Stimulated activated CD8-positive, alpha-beta memory T cell treated with anti-CD3 and anti-CD28 coated beads, Interleukin-4, amount 100 ng/mL, for 24 hours (primary cell): ENCODE results near the gene TRIM27.
"Not testable (repeated sequence)": the region's sequence is repeated elsewhere in the genome, so short reads cannot be mapped to it uniquely, and the experiment has no call there.

Experiments
- DNase-seq: peaks from one replicate; pipeline ENCODE4 v3.0.0-alpha.2; 2020; ENCODE audit warnings: low read depth

The TRIM27 gene

DNA sequence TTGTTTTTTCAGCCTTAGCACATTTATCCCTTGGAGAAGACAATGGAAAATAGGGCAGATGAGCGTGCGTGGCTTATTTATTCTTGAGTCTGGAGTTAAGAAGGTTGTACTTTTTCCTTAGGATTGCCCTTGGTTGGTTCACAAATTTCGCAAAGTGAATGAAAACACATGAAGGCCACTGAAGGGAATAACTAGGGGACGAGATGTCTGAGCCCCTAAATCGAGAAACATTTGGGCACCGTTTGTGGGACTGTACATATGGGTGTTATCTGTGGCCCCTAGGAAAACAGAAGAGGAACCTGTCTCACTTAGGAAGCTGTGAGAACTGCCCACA, 19.4 kb upstream of the TRIM27 start:
- no peak for DNase-seq

- DNase-seq: no peak
These were observed 18.1 kb upstream of the TRIM27 start for GRCh38 chr6:28941684-28942448.

- DNase-seq: peak; percentile 55
These were observed 17.3 kb upstream of the TRIM27 start for GRCh38 chr6:28940858-28941683.

GRCh38 chr6:28940294-28940857, 16.6 kb upstream of the TRIM27 start:
- no peak for DNase-seq

GRCh38 chr6:28933069-28933468, 9.3 kb upstream of the TRIM27 start:
- no peak for DNase-seq

DNA sequence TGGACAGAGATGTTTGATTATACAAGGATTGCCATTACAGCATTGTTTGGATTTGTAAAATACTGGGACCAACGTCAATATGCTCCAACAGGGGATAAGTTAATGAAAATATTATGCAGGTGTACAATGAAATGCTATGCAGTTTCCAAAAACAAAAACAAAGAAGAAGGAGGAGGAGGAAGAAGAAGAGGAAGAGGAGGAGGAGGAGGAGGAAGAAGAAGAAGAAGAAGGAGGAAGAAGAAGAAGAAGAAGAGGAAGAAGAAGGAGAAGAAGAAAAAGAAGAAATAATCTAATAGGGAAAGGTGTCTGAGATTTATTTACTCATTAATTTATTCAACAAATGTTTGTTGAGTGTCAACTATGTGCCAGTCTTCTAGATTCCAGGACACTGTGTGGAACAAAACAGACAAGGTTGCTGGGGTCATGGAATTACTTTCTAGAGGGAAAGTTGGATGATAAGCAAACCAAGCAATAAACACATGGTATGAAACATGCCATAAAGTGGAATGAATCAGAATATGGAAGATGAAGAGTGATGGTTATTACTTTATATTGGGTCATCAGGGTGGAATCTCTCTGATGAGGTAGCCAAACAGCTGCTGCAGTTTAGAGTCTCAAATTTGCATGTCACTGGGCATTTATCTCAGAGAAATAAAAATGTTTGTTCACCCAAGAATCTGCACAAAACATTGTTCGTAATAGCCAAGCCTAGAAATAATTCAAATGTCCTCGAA, 6.3 kb upstream of the TRIM27 start:
- DNase-seq: no peak

DNA sequence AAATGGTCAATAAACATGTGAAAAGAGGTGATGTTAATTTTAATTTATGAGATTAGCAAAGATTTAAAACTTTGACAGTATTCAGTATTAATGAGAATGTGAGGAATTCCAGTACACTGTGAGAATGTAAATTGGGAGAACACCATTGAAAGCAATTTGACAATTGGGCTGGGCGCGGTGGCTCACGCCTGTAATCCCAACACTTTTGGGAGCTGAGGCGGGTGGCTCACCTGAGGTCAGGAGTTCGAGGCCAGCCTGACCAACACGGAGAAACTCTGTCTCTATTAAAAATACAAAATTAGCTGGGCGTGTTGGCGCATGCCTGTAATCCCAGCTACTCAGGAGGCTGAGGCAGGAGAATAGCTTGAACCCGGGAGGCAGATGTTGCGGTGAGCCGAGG, 5.6 kb upstream of the TRIM27 start:
- not testable (repeated sequence) for DNase-seq

DNA sequence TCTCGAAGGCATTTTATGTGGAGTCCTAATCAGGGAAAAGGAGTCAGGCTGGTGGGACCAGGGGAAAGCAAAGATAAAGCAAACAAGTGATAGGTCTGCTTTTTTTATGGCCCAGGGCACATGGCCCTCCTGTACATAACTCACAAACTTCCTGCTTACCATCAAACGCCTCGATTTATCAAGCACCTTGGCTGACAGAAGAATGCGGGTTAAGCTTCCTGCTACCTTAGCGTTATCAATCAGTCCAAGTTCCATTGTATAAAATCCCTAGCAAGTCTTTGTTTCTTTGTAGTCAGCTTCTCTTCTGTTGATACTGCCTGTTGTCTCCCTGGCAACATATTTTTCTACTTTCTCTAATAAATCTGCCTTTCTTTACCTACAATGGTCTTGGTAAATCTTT, 4.1 kb upstream of the TRIM27 start:
- DNase-seq: no peak

GRCh38 chr6:28922821-28923317, 916 bp downstream of the TRIM27 start:
- peak; percentile 34 for DNase-seq

- no peak for DNase-seq
These were observed 1.6 kb downstream of the TRIM27 start for GRCh38 chr6:28922004-28922820.

GRCh38 chr6:28920281-28920680, 3.5 kb downstream of the TRIM27 start:
- DNase-seq: no peak

DNA sequence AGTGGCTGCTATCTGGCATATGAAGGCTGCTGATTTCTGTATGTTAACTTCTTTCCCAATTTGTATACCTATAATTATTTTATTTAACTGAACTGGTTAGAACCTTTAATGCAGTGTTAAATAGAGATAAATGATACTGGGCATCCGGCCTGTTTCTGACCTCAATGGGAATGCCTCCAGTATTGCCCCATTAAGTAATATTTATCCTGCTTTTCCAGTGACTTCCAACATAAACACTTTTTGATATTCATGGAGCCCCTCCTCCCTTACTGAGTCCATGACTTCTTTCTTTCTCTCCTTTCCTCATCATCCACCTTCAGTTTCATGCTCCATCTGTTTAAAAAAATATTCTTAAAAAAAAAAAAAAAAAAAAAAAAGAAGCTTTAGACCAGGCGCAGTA, 8.8 kb downstream of the TRIM27 start:
- no peak for DNase-seq

DNA sequence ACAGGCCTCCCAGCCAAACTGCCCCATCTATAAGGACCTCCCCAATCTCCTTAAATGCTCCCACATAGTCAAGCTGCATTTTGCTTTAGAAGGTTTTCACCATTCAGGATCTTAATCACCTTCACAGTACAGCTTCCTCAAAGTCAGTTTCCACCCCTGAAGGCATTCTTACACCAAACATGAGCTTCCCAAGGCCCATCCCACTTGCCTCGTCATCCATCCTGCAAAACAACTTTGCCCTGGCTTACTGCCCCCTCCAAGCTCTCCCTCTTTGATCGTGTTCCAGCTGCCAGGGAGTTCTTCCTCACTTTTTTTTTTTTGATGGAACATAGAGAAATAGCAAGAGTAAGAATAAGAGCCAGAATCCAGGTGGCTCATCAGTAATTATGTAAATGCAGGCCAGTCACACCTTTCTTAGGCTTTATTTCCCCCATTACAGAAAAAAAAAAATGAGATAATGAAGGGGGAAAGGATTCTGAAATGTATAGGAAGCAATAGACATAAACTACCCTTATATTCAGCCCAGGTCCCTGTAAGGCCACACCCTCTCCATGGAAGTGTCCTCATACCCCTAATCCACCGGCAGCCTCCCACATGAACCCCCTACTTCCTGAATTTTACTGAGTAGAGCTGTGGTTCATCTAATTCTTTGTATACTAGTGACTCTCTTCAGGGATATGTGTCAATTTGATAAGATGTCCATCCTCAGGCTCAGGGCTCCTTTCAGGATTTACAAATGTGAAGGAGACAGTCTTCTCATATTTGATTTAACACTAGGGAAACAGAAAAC, 12.7 kb downstream of the TRIM27 start:
- DNase-seq: no peak

DNA sequence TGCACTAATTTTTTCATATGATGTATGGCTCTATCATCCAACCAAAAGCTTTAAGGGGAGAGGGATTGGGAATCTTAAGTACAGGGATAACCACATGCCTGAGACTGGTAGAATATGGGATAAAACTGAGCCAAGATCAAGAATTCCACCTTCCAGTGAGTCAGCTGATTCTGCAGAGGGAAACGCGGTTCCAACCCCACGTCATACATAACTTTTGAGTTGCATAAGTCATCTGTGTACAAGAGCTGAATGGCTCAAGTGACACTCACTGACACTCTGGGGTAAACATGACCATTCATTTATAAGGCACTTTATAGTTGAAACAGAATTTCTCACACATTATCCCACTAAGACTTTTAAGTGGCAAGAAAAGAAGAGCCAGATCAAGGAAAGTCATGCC, 16.4 kb downstream of the TRIM27 start:
- no peak for DNase-seq

- DNase-seq: no peak
These were observed 17.1 kb downstream of the TRIM27 start for GRCh38 chr6:28906669-28907068.

GRCh38 chr6:28903686-28904085, 20.1 kb downstream of the TRIM27 start:
- DNase-seq: no peak

DNA sequence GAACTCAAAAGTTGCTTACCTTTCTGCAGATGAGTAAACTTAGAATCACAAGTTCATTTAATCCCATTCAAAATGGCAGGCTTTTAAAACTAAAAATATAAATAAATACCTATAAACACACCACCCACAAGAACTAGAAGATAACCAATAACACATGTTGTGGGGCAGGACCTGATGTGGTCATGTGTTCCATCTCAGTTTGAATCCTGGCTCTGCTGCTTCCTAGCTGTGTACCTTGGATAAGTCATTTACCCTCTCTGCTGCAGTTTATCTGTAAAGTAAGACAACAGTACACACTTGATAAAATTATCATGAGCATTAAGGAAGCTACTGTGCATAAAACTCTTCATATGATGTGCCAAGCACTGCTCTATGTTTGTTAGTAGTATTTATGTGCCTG, 22.0 kb downstream of the TRIM27 start:
- no peak for DNase-seq

GRCh38 chr6:28900577-28901256, 23.1 kb downstream of the TRIM27 start:
- no peak for DNase-seq

- DNase-seq: no peak
These were observed 25.1 kb downstream of the TRIM27 start for GRCh38 chr6:28898710-28898965.

DNA sequence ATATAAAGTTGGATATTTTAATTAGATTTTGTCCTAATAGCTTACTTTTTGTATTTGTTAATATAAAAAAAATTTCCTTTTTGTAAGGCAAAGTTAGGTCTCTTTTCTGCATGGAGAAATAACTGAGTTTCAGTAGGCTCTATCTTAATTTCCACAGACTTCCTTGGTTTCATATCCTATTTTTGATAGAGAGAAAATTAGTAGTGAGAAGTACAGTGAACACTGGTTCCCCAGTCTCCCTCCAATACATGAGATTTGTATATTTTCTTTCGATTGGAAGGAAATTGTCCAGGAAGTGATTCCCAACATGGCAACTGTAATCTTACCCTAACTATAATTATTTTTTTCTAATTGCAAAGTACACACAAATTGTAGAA, 26.4 kb downstream of the TRIM27 start:
- no peak for DNase-seq
